GM12878 (cell line): ENCODE data around the gene LFNG. TPM values are rescaled to one million over a fixed set of nuclear protein-coding genes. Genes with fewer than 3 reads are reported as not detected.

ENCODE experiments used
- CHD2 ChIP-seq: IDR thresholded peaks from 2 replicates; pipeline ENCODE4 v1.6.1; 2011; ENCODE audit warnings: low read depth, low read length, improper control_type of control experiment, borderline replicate concordance
- CHD4 ChIP-seq: fragments of 200-600 bp; sonication (generic); IDR thresholded peaks from 2 replicates; pipeline ENCODE4 v1.6.1; 2016; ENCODE audit warnings: mild to moderate bottlenecking
- CTCF ChIP-seq, 3 experiments: IDR thresholded peaks in 2 of 3; conservative IDR thresholded peaks in 1 of 3; 2 replicates each; pipeline ENCODE4 v1.5.1; 2011; ENCODE audit warnings: low read depth in 3 of 3, low read length in 3 of 3, mild to moderate bottlenecking in 3 of 3, control low read depth in 2 of 3, moderate library complexity in 2 of 3, inconsistent platforms in 1 of 3, mixed read lengths in 1 of 3; ENCODE audit not compliant: control insufficient read depth in 2 of 3, insufficient read depth in 1 of 3; ENCODE audit errors: extremely low read depth in 1 of 3
- MEF2A ChIP-seq: IDR thresholded peaks from 2 replicates; pipeline ENCODE4 v1.6.1; 2011; ENCODE audit warnings: low read depth, mild to moderate bottlenecking, low read length, moderate library complexity; ENCODE audit not compliant: insufficient read depth
- NFIC ChIP-seq: IDR thresholded peaks from 2 replicates; pipeline ENCODE4 v1.6.1; 2012; ENCODE audit warnings: low read depth, mild to moderate bottlenecking, inconsistent platforms, low read length, moderate library complexity
- NFYB ChIP-seq: IDR thresholded peaks from 2 replicates; pipeline ENCODE4 v1.6.1; 2011; ENCODE audit warnings: low read depth, mild to moderate bottlenecking, low read length, improper control_type of control experiment, moderate library complexity; ENCODE audit not compliant: insufficient read depth
- NKRF ChIP-seq: fragments of 450-650 bp; conservative IDR thresholded peaks from 2 replicates; pipeline ENCODE4 v1.6.1; 2017; ENCODE audit warnings: mild to moderate bottlenecking, moderate library complexity
- NRF1 ChIP-seq: conservative IDR thresholded peaks from 2 replicates; pipeline ENCODE4 v1.6.1; 2011; ENCODE audit warnings: mild to moderate bottlenecking, low read depth, low read length, improper control_type of control experiment
- POLR2A ChIP-seq: IDR thresholded peaks from 2 replicates; pipeline ENCODE4 v1.6.1; 2011; ENCODE audit warnings: low read depth, mild to moderate bottlenecking, low read length
- RB1 ChIP-seq: fragments of 450-650 bp; formaldehyde crosslinking; IDR thresholded peaks from 2 replicates; pipeline ENCODE4 v1.6.1; 2017; ENCODE audit warnings: mild to moderate bottlenecking, borderline replicate concordance
- SIX5 ChIP-seq: IDR thresholded peaks from 2 replicates; pipeline ENCODE4 v1.6.1; 2011; ENCODE audit warnings: mild to moderate bottlenecking, low read depth, low read length, moderate library complexity; ENCODE audit not compliant: severe bottlenecking
- SMC3 ChIP-seq: IDR thresholded peaks from 2 replicates; pipeline ENCODE4 v1.6.1; 2011; ENCODE audit warnings: low read length, improper control_type of control experiment, borderline replicate concordance
- SP1 ChIP-seq: IDR thresholded peaks from one replicate; pipeline ENCODE4 v1.6.1; 2011; ENCODE audit warnings: low read depth, low read length
- SPI1 ChIP-seq: IDR thresholded peaks from 2 replicates; pipeline ENCODE4 v1.6.1; 2011; ENCODE audit warnings: low read depth, mild to moderate bottlenecking, low read length, moderate library complexity, borderline replicate concordance; ENCODE audit not compliant: insufficient read depth
- YY1 ChIP-seq: IDR thresholded peaks from 2 replicates; pipeline ENCODE4 v1.6.1; 2011; ENCODE audit warnings: low read depth, mild to moderate bottlenecking, low read length
- polyA plus RNA-seq, 11 experiments: library from polyadenylated mRNA; depleted of rRNA in 4 of 11; unstranded in 6 of 11; stranded (reverse) in 5 of 11; fragments of >200 nt; fragmentation: Nextera tagmentation in 4 of 11; fragmentation: Illumina TruSeq in 1 of 11; extraction: Ambion mirVana in 4 of 11; extraction: Trizol in 1 of 11; gene quantifications; 1 replicate in 1 of 11; 2 replicates in 10 of 11; pipeline versions ENCODE4 v1.2.1 to v1.2.3, GENCODE V29; 2011 to 2016; ENCODE audit warnings: inconsistent platforms in 2 of 11, missing spikeins in 2 of 11, low read depth in 1 of 11
- total RNA-seq, 4 experiments: library from RNA; depleted of rRNA in 3 of 4; stranded (reverse); fragments of >200 nt in 3 of 4; fragmentation: Illumina TruSeq in 1 of 4; extraction: Trizol in 1 of 4; gene quantifications; 2 replicates each; pipeline versions ENCODE4 v1.2.1 to v1.2.3, GENCODE V29; 2013 to 2021
- TF ChIP-seq, protein P1 (sequence below): fragments of 450-650 bp; IDR thresholded peaks from 2 replicates; pipeline ENCODE4 v1.6.1; 2017; ENCODE audit warnings: mild to moderate bottlenecking, moderate library complexity
- TF ChIP-seq, protein P2 (sequence below): IDR thresholded peaks from 2 replicates; pipeline ENCODE4 v1.6.1; 2011; ENCODE audit warnings: borderline replicate concordance, low read depth, mild to moderate bottlenecking, moderate library complexity, mixed read lengths, low read length; ENCODE audit not compliant: insufficient read depth; ENCODE audit errors: extremely low read length

Gene LFNG
- total and polyA plus RNA-seq, 10 of the 15 experiments (the other 5 are each of a cell fraction or from before 2014, with no cell fraction given): 0.09 to 0.68 (median 0.33) TPM; not detected in 2

DNA sequence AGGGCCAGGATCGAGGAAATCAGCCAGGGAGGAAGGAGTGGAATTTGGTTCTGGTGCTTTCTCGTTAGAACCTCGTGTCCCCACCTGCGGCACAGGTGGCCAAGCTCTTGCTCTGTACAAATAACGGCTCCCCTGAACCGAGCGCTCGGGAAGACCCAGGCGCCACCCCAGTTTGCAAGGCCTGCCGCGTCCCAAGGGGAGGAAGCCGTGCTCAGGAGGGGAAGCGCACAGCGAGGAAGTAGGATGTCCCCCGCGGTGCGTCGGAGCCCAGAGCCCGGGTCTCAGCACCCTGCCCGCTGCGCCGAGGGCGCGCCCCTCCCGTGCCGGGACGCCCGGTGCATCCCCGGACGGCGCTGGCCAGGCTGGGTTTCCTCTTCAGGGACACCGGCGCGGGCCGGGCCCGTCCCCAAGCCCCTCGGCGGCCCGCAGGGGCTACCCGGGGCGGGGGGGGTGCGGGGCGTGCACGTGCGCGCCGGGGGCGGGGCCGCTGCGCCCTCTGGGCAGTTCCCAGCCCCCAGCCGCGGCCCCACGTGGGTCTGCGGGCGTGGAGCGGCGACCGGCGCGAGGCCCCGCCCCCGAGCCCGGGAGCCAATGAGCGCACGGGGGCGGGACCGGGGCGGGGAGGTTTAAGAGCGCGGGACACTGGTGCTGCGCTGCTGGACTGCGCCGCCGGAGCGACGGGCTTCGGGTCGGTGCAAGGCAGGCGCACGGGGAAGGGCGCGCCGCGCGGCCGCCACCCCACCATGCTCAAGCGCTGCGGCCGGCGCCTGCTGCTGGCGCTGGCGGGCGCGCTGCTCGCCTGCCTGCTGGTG is at the start of gene LFNG (continued):
- TF ChIP-seq, protein P1, sequence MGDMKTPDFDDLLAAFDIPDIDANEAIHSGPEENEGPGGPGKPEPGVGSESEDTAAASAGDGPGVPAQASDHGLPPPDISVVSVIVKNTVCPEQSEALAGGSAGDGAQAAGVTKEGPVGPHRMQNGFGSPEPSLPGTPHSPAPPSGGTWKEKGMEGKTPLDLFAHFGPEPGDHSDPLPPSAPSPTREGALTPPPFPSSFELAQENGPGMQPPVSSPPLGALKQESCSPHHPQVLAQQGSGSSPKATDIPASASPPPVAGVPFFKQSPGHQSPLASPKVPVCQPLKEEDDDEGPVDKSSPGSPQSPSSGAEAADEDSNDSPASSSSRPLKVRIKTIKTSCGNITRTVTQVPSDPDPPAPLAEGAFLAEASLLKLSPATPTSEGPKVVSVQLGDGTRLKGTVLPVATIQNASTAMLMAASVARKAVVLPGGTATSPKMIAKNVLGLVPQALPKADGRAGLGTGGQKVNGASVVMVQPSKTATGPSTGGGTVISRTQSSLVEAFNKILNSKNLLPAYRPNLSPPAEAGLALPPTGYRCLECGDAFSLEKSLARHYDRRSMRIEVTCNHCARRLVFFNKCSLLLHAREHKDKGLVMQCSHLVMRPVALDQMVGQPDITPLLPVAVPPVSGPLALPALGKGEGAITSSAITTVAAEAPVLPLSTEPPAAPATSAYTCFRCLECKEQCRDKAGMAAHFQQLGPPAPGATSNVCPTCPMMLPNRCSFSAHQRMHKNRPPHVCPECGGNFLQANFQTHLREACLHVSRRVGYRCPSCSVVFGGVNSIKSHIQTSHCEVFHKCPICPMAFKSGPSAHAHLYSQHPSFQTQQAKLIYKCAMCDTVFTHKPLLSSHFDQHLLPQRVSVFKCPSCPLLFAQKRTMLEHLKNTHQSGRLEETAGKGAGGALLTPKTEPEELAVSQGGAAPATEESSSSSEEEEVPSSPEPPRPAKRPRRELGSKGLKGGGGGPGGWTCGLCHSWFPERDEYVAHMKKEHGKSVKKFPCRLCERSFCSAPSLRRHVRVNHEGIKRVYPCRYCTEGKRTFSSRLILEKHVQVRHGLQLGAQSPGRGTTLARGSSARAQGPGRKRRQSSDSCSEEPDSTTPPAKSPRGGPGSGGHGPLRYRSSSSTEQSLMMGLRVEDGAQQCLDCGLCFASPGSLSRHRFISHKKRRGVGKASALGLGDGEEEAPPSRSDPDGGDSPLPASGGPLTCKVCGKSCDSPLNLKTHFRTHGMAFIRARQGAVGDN: 0 out of 2 replicates have a peak, but pooled peaks have one; percentile 20
- TF ChIP-seq NKRF (peak; percentile 79), MEF2A (no peak), CHD2 (0 out of 2 replicates have a peak, but pooled peaks have one; percentile 11), POLR2A (peak; percentile 81), NRF1 (peak; percentile 31; the same call in 1 of the 2 replicates), SMC3 (no peak), RB1 (peak; percentile 44; the same call in 1 of the 2 replicates), SIX5 (no peak), CHD4 (no peak), SPI1 (0 out of 2 replicates have a peak, but pooled peaks have one; percentile 7), NFYB (peak; percentile 86), CTCF (IDR thresholded peaks at IDR 0.05 in 2 of 3, conservative IDR thresholded peaks at IDR 0.05 in 1 of 3; ENCODE audit: control insufficient read depth in 2 of 3, extremely low read depth in 1 of 3, insufficient read depth in 1 of 3, low read depth in 3 of 3, low read length in 3 of 3) (no peak), SP1 (peak; percentile 61), NFIC (no peak), YY1 (no peak)
- TF ChIP-seq, protein P2, sequence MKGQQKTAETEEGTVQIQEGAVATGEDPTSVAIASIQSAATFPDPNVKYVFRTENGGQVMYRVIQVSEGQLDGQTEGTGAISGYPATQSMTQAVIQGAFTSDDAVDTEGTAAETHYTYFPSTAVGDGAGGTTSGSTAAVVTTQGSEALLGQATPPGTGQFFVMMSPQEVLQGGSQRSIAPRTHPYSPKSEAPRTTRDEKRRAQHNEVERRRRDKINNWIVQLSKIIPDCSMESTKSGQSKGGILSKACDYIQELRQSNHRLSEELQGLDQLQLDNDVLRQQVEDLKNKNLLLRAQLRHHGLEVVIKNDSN: peak; percentile 74
